ENCODE results near the gene ISCA1.

The ISCA1 gene

GRCh38 chr9:86287013-86287412 lies 4.7 kb upstream of the ISCA1 start:
- no peak for DNase-seq (ENCODE audit: low read depth, low spot score)
- no peak overlapping the region for H3K27ac ChIP-seq

GRCh38 chr9:86286278-86286677 lies 3.9 kb upstream of the ISCA1 start:
- H3K27ac ChIP-seq = no peak overlapping the region

GRCh38 chr9:86285261-86285660 lies 2.9 kb upstream of the ISCA1 start:
- no peak overlapping the region for H3K27ac ChIP-seq
- DNase-seq (ENCODE audit: low read depth, low spot score) = no peak

More at GRCh38 chr9:86286278-86286677, 3.9 kb upstream of the ISCA1 start:
- no peak for DNase-seq (ENCODE audit: low read depth, low spot score)

- peak overlapping the region; percentile 91 for H3K27ac ChIP-seq
- peak; percentile 79 for DNase-seq (ENCODE audit: low read depth, low spot score)
Observed at GRCh38 chr9:86282979-86283535, 719 bp upstream of the ISCA1 start.

- DNase-seq (ENCODE audit: low read depth, low spot score) = no peak
- peak overlapping the region; percentile 91 for H3K27ac ChIP-seq
Observed at GRCh38 chr9:86281593-86282076, 703 bp downstream of the ISCA1 start.

- DNase-seq (ENCODE audit: low read depth, low spot score) = no peak
Observed at GRCh38 chr9:86280580-86280979, 1.8 kb downstream of the ISCA1 start.

GRCh38 chr9:86279839-86280238 lies 2.5 kb downstream of the ISCA1 start:
- H3K27ac ChIP-seq = no peak overlapping the region
- DNase-seq (ENCODE audit: low read depth, low spot score) = no peak

More at GRCh38 chr9:86280580-86280979, 1.8 kb downstream of the ISCA1 start:
- H3K27ac ChIP-seq = no peak overlapping the region

- H3K27ac ChIP-seq = no peak overlapping the region
- no peak for DNase-seq (ENCODE audit: low read depth, low spot score)
Observed at GRCh38 chr9:86277072-86277471, 5.3 kb downstream of the ISCA1 start.

- DNase-seq (ENCODE audit: low read depth, low spot score) = no peak
Observed at GRCh38 chr9:86275962-86276361, 6.4 kb downstream of the ISCA1 start.

GRCh38 chr9:86274821-86275643 lies 7.3 kb downstream of the ISCA1 start:
- no peak for DNase-seq (ENCODE audit: low read depth, low spot score)
- no peak overlapping the region for H3K27ac ChIP-seq

More at GRCh38 chr9:86275962-86276361, 6.4 kb downstream of the ISCA1 start:
- no peak overlapping the region for H3K27ac ChIP-seq

- no peak for DNase-seq (ENCODE audit: low read depth, low spot score)
- H3K27ac ChIP-seq = no peak overlapping the region
Observed at GRCh38 chr9:86272221-86272620, 10.1 kb downstream of the ISCA1 start.

GRCh38 chr9:86263876-86264275 lies 18.5 kb downstream of the ISCA1 start:
- no peak overlapping the region for H3K27ac ChIP-seq
- no peak for DNase-seq (ENCODE audit: low read depth, low spot score)

GRCh38 chr9:86262492-86262891 lies 19.8 kb downstream of the ISCA1 start:
- no peak for DNase-seq (ENCODE audit: low read depth, low spot score)
- no peak overlapping the region for H3K27ac ChIP-seq

GRCh38 chr9:86259557-86259956 lies 22.8 kb downstream of the ISCA1 start, which contains the start of gene C9orf153:
TSS of gene C9orf153 (minus strand) at chr9:86259657. CDS start at chr9:86229603, 30,054 bp downstream.
- no peak for DNase-seq (ENCODE audit: low read depth, low spot score)
- no peak within 1 kb of the TSS for H3K27ac ChIP-seq

GRCh38 chr9:86257391-86257790 lies 24.9 kb downstream of the ISCA1 start:
- H3K27ac ChIP-seq = no peak overlapping the region
- no peak for DNase-seq (ENCODE audit: low read depth, low spot score)

- no peak overlapping the region for H3K27ac ChIP-seq
- DNase-seq (ENCODE audit: low read depth, low spot score) = no peak
Observed at GRCh38 chr9:86256653-86257052, 25.7 kb downstream of the ISCA1 start.

GRCh38 chr9:86253577-86253976 lies 28.8 kb downstream of the ISCA1 start:
- no peak overlapping the region for H3K27ac ChIP-seq
- DNase-seq (ENCODE audit: low read depth, low spot score) = no peak

GRCh38 chr9:86252870-86253269 lies 29.5 kb downstream of the ISCA1 start:
- no peak overlapping the region for H3K27ac ChIP-seq
- no peak for DNase-seq (ENCODE audit: low read depth, low spot score)

- H3K27ac ChIP-seq = no peak overlapping the region
- DNase-seq (ENCODE audit: low read depth, low spot score) = no peak
Observed at GRCh38 chr9:86250123-86250522, 32.2 kb downstream of the ISCA1 start.

GRCh38 chr9:86248746-86249145 lies 33.6 kb downstream of the ISCA1 start:
- DNase-seq (ENCODE audit: low read depth, low spot score) = no peak

GRCh38 chr9:86246752-86247161 lies 35.6 kb downstream of the ISCA1 start:
- no peak overlapping the region for H3K27ac ChIP-seq
- no peak for DNase-seq (ENCODE audit: low read depth, low spot score)

More at GRCh38 chr9:86248746-86249145, 33.6 kb downstream of the ISCA1 start:
- H3K27ac ChIP-seq = no peak overlapping the region
